Nephron progenitor cell (in vitro differentiated cells): ENCODE results near the gene TSHZ2.

Experiments
- DNase-seq: peaks from one replicate; pipeline ENCODE4 v3.0.0; 2021
- H3K27ac Mint-ChIP-seq: 2 replicates; pipeline ENCODE4 v1.8.0; 2021; ENCODE audit warnings: mild to moderate bottlenecking, moderate library complexity, mixed read lengths
- H3K27me3 Mint-ChIP-seq: 2 replicates; pipeline ENCODE4 v1.8.0; 2021; ENCODE audit warnings: mild to moderate bottlenecking, low read depth, mixed read lengths; ENCODE audit not compliant: poor library complexity
- H3K36me3 Mint-ChIP-seq: 2 replicates; pipeline ENCODE4 v1.8.0; 2021; ENCODE audit warnings: low read depth, mixed read lengths
- H3K4me1 Mint-ChIP-seq: 2 replicates; pipeline ENCODE4 v1.8.0; 2021; ENCODE audit warnings: mixed read lengths
- H3K4me3 Mint-ChIP-seq: 2 replicates; pipeline ENCODE4 v1.8.0; 2021; ENCODE audit warnings: mild to moderate bottlenecking, moderate library complexity, mixed read lengths
- H3K9me3 Mint-ChIP-seq: 2 replicates; pipeline ENCODE4 v1.8.0; 2021; ENCODE audit warnings: mild to moderate bottlenecking, moderate library complexity, mixed read lengths
- CTCF ChIP-seq: fragments of 200-600 bp; sonication (generic); IDR thresholded peaks from 2 replicates; pipeline ENCODE4 v1.5.0; 2021; ENCODE audit warnings: antibody characterized with exemption

The TSHZ2 gene

GRCh38 chr20:53070224-53070623 is 98.1 kb downstream of the TSHZ2 start:
- Mint-ChIP-seq H3K27me3 (peaks cover 4% of the 10 kb centered on the region), H3K4me1 (peaks cover 53% of the 10 kb centered on the region), H3K4me3 (no peak overlapping the region), H3K9me3 (peaks cover 22% of the 10 kb centered on the region), H3K27ac (peak overlapping the region; percentile 86), H3K36me3 (peaks cover 45% of the 10 kb centered on the region)
- no peak for TF ChIP-seq CTCF
- no peak for DNase-seq

GRCh38 chr20:53070706-53071392 is 98.7 kb downstream of the TSHZ2 start:
- no peak for TF ChIP-seq CTCF
- Mint-ChIP-seq H3K9me3 (peaks cover 19% of the 10 kb centered on the region), H3K27me3 (peaks cover 4% of the 10 kb centered on the region), H3K4me1 (peaks cover 50% of the 10 kb centered on the region), H3K36me3 (peaks cover 41% of the 10 kb centered on the region), H3K4me3 (peak overlapping the region; percentile 50), H3K27ac (peak overlapping the region; percentile 86)
- DNase-seq: no peak

- Mint-ChIP-seq H3K27me3 (peaks cover 4% of the 10 kb centered on the region), H3K9me3 (peaks cover 17% of the 10 kb centered on the region), H3K4me1 (peaks cover 50% of the 10 kb centered on the region), H3K36me3 (peaks cover 31% of the 10 kb centered on the region), H3K4me3 (peak overlapping the region; percentile 50), H3K27ac (peak overlapping the region; percentile 86)
- DNase-seq: no peak
- no peak for TF ChIP-seq CTCF
These were observed 99.7 kb downstream of the TSHZ2 start for GRCh38 chr20:53071833-53072232.

GRCh38 chr20:53072923-53073579 is 100.9 kb downstream of the TSHZ2 start:
- Mint-ChIP-seq H3K4me1 (peaks cover 50% of the 10 kb centered on the region), H3K27me3 (peaks cover 4% of the 10 kb centered on the region), H3K27ac (no peak overlapping the region), H3K9me3 (peaks cover 5% of the 10 kb centered on the region), H3K36me3 (peaks cover 19% of the 10 kb centered on the region), H3K4me3 (no peak overlapping the region)
- no peak for TF ChIP-seq CTCF
- DNase-seq: no peak

GRCh38 chr20:53073636-53074415 is 101.7 kb downstream of the TSHZ2 start:
- DNase-seq: no peak
- no peak overlapping the region for H3K27ac Mint-ChIP-seq
- no peak overlapping the region for H3K4me3 Mint-ChIP-seq
- H3K9me3 Mint-ChIP-seq: no peaks in the 10 kb centered on the region
- H3K27me3 Mint-ChIP-seq: peaks cover 4% of the 10 kb centered on the region
- peaks cover 42% of the 10 kb centered on the region for H3K4me1 Mint-ChIP-seq
- H3K36me3 Mint-ChIP-seq: peaks cover 13% of the 10 kb centered on the region
- TF ChIP-seq CTCF: no peak
